Measurements from ENCODE around the gene TXNDC16.
A peak's percentile ranks its signal among the peaks of the same experiment; 100 is the strongest.
"Not testable (repeated sequence)": the region's sequence is repeated elsewhere in the genome, so short reads cannot be mapped to it uniquely, and the experiment has no call there.

The TXNDC16 gene

DNA sequence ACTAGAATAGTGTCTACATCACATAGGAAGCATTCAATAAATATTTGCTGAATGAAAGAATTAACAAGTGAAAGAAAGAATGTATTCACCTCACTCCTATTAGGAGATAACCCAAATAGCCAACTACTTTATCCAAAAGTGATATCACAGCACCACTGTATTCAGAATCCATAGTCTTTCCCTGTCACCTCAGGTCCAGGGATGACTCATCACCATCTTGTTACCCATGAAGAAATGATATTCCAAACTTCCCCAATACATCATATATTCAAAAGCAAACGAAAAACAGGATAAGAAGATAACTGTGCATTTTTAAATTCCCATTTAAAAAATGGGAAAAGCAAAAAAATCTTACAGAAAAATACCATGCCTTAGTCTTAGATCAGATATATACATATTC lies 39.1 kb downstream of the TXNDC16 start:
- TF ChIP-seq, protein P1, sequence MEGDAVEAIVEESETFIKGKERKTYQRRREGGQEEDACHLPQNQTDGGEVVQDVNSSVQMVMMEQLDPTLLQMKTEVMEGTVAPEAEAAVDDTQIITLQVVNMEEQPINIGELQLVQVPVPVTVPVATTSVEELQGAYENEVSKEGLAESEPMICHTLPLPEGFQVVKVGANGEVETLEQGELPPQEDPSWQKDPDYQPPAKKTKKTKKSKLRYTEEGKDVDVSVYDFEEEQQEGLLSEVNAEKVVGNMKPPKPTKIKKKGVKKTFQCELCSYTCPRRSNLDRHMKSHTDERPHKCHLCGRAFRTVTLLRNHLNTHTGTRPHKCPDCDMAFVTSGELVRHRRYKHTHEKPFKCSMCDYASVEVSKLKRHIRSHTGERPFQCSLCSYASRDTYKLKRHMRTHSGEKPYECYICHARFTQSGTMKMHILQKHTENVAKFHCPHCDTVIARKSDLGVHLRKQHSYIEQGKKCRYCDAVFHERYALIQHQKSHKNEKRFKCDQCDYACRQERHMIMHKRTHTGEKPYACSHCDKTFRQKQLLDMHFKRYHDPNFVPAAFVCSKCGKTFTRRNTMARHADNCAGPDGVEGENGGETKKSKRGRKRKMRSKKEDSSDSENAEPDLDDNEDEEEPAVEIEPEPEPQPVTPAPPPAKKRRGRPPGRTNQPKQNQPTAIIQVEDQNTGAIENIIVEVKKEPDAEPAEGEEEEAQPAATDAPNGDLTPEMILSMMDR (IDR thresholded peaks at IDR 0.05), result no peak
- TF ChIP-seq ZFX (IDR thresholded peaks at IDR 0.05; ENCODE audit: borderline replicate concordance), result no peak
- no peak overlapping the region for H3K27ac ChIP-seq

DNA sequence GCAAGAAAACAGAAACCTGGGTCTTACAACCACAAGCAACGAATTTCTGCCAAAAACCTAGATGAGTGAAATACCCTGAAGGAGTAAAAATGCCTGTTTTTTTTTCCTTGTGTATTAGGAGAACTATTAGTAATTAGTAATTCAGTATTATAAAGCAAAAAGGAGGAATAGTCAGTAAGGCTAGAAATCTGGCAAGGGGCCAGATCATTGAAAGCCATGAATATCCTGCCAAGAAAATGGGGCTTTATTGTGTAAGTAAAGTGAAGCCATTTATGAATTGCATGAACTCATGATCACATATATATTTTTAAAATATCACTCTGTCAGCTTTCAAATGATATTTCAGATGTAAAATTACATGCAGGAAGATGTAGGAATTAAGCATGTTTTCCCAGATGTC lies 57.9 kb downstream of the TXNDC16 start:
- TF ChIP-seq, protein P1 (IDR thresholded peaks at IDR 0.05), result no peak
- no peak for TF ChIP-seq ZFX (IDR thresholded peaks at IDR 0.05; ENCODE audit: borderline replicate concordance)
- H3K27ac ChIP-seq, result no peak overlapping the region

DNA sequence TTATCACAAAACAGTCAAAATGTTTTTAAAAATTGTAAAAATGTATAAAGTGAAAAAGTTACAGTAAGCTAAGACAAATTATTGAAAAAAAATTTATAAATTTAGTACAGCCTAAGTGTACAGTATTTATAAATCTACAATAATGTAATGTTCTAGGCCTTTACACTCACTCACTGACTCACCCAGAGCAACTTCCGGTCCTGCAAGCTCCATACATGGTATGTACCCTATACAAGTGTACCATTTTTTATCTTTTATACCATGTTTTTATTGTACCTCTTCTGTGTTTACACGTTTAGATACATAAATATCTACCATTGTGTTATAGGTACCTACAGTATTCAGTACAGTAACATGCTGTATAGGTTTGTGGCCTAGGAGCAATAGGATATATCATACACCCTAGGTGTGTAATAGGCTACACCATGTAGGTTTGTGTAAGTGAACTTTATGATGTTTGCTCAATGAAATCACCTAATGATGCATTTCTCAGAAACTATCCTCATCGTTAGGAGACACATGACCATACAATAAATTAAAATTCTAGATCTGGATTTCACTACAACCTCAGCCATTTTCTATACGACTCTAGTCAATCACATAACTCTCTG lies 66.8 kb downstream of the TXNDC16 start:
- H3K27ac ChIP-seq, result no peak overlapping the region
- TF ChIP-seq, protein P1 (IDR thresholded peaks at IDR 0.05), result no peak
- TF ChIP-seq ZFX (IDR thresholded peaks at IDR 0.05; ENCODE audit: borderline replicate concordance), result no peak

DNA sequence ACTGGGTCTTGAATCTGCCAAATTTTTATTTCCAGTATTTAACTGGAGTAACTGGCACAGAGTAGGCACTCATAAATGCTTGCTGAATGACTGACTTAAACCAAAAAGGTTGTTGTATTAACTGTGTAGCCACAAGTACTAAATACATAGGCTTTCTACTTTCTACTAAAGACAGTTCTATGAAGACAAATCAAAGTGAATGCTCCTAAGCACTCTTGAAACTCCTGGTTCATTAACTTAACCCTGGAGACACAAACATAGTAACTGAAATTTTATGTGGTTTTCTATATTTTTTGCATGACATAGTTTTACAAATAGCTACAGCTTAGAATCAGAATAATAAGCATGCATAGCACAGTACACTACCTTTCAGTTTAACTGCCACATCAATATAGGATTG lies 70.4 kb downstream of the TXNDC16 start:
- H3K27ac ChIP-seq, result no peak overlapping the region
- TF ChIP-seq, protein P1 (IDR thresholded peaks at IDR 0.05), result no peak
- TF ChIP-seq ZFX (IDR thresholded peaks at IDR 0.05; ENCODE audit: borderline replicate concordance), result no peak

DNA sequence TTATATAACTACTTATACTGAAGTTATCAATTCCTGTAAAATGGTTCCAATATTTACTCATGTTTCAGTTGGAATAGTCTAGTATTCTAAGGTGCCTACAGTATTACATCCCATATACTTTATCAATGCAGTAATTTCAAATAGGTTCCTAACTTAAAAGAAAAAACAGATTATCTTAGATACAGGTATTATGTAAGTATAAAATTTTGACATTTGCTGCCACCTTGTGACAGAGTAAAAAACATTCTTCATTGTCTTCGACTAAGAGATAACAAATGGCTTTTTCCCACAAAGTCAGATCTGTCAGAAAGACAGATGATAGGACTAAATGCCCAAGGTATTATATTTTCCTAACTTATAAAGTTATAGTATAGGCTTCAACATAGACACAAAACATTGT lies 78.7 kb downstream of the TXNDC16 start:
- no peak overlapping the region for H3K27ac ChIP-seq
- TF ChIP-seq, protein P1 (IDR thresholded peaks at IDR 0.05), result peak; percentile 55
- TF ChIP-seq ZFX (IDR thresholded peaks at IDR 0.05; ENCODE audit: borderline replicate concordance), result no peak

DNA sequence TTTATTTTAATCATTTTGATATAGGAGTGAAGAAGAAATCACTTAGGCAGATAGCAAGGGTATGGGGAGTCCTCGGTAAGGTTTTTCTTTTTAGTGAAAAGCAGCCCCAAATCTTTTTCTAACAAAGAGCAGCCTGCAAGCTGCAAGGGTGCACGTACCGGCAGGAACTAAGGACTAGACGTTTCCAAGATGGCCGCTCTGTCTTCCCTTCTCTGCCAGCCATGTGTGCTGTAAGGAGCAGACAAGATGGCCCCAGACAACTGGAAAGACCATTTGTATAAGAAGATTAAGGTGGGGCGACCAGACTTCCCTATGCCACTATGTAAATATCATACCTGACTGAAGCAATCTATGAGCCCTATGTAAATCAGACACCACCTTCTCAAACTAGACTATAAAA lies 79.6 kb downstream of the TXNDC16 start:
- TF ChIP-seq ZFX (IDR thresholded peaks at IDR 0.05; ENCODE audit: borderline replicate concordance), result no peak
- TF ChIP-seq, protein P1 (IDR thresholded peaks at IDR 0.05), result no peak
- no peak overlapping the region for H3K27ac ChIP-seq

DNA sequence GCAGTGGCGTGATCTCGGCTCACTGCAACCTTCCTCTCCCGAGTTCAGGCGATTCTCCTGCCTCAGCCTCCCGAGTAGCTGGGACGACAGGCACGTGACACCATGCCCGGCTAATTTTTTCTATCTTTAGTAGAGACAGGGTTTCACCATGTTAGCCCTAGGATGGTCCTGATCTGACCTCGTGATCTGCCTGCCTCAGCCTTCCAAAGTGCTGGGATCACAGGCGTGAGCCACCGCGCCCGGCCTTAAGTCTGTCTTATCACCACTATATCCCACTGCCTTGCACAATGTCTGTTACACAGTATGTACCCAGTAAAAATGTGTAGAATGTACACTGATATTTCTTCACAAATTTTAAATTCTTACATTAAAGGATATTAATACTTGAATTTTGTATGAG lies 80.1 kb downstream of the TXNDC16 start:
- H3K27ac ChIP-seq, result not testable (repeated sequence)
